ENCODE results near the gene TMEM17.

DNA sequence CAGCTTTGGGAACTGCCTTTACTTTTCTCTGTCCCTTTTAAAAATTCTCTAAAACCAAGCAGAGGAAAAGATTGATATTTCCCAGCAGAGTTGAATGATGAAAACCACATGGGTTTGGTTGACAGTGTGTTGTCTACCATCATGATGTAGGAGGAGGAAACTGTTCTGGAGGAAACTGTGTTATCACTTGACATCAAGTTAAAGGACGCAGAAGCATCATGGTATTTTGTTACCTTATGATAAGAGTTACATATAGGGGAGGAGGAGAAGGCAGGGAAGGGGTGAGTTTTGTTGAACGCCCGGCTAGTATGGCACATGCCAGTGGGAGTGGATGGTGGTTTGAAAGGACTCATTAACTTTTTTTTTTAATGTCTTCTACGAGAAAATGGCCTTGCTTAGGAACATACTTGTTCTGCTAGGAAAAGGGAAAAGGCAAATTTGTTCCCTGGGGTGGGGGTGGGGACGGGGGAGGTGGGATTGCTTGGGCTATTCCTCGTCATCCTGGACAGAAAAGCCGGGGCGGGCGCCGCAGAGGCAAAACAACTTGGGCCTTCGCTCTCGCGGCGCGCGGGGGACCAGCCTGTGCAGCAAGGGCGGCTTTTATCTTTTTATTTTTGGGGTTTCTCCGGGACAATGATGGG lies 766 bp downstream of the TMEM17 start:
- TF ChIP-seq, protein P1, sequence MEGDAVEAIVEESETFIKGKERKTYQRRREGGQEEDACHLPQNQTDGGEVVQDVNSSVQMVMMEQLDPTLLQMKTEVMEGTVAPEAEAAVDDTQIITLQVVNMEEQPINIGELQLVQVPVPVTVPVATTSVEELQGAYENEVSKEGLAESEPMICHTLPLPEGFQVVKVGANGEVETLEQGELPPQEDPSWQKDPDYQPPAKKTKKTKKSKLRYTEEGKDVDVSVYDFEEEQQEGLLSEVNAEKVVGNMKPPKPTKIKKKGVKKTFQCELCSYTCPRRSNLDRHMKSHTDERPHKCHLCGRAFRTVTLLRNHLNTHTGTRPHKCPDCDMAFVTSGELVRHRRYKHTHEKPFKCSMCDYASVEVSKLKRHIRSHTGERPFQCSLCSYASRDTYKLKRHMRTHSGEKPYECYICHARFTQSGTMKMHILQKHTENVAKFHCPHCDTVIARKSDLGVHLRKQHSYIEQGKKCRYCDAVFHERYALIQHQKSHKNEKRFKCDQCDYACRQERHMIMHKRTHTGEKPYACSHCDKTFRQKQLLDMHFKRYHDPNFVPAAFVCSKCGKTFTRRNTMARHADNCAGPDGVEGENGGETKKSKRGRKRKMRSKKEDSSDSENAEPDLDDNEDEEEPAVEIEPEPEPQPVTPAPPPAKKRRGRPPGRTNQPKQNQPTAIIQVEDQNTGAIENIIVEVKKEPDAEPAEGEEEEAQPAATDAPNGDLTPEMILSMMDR (IDR thresholded peaks at IDR 0.05): no peak
- no peak for TF ChIP-seq POLR2A (IDR thresholded peaks at IDR 0.05)

Data from heart left ventricle (tissue), 13 donors.